Measurements from ENCODE around the gene MKNK2.
"Not testable (repeated sequence)": the region's sequence is repeated elsewhere in the genome, so short reads cannot be mapped to it uniquely, and the experiment has no call there.

The MKNK2 gene

DNA sequence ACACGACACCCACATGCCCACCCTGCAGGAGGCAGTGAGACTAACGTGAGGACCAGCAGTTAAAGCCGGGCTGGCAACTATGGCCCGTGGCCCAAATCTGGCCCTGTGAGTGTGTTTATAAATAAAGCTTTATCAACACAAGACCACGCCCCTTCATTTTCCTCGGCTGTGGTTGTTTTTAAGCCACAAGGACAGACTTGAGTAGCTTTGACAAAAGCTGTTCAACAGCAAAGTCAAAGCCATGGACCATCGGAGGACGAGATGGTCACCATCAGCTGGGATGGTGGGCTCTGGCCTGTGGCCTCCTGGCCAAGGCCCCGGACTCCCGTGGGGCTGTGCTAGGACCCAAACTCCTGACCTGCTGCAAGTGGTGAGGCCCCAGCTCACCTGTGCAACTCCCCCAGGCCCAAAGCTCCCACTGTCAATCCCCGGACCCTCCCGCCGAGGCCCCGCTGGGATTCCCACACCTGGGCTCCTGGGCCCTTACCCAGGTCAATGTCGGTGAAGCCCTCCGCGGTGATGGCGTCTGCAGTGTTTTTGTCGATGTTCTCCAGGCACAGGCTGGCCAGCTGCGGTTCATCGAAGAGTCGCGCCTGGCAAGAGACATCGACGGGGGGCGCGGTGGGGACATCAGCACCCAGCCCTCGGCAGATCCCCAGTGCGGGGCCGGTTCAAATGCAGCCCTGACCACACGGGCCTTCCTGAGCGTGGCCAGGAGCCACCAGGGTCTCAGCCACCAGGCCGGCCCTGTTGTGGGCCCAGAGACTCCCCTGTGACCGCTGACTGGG is 60.6 kb downstream of the MKNK2 start:
- DNase-seq = no peak

- DNase-seq = no peak
Observed at GRCh38 chr19:1989513-1990229, 61.4 kb downstream of the MKNK2 start.

- not testable (repeated sequence) for DNase-seq
Observed at GRCh38 chr19:1988464-1988863, 62.6 kb downstream of the MKNK2 start.

Measured in inflammatory macrophage treated with lipopolysaccharide for 1 hour (primary cell).